Liver (tissue), 9 donors: Measurements from ENCODE around the gene FTO. TPM values are rescaled to one million over a fixed set of nuclear protein-coding genes. Genes with fewer than 3 reads are reported as not detected.

Experiments
- DNase-seq: peaks from one replicate; pipeline ENCODE4 v3.0.0-alpha.2; 2017; ENCODE audit warnings: low spot score
- H3K27ac ChIP-seq, 2 donors: one replicate each; pipeline ENCODE4 v1.7.0; 2013; ENCODE audit warnings: inconsistent platforms in 2 of 2, low read length in 2 of 2, control low read depth in 1 of 2, low read depth in 1 of 2, mild to moderate bottlenecking in 1 of 2
- H3K27me3 ChIP-seq, 4 donors: one replicate each; pipeline versions ENCODE4 v1.6.1 to v1.7.0; 2013; ENCODE audit warnings: low read length in 3 of 4, inconsistent platforms in 1 of 4, mild to moderate bottlenecking in 1 of 4, moderate library complexity in 1 of 4; ENCODE audit not compliant: control insufficient read depth in 4 of 4, insufficient read depth in 4 of 4
- H3K36me3 ChIP-seq, 4 donors: one replicate each; pipeline versions ENCODE4 v1.6.1 to v1.7.0; 2013; ENCODE audit warnings: low read length in 3 of 4, mild to moderate bottlenecking in 3 of 4, low read depth in 1 of 4, moderate library complexity in 1 of 4; ENCODE audit not compliant: control insufficient read depth in 4 of 4, insufficient read depth in 3 of 4
- H3K4me1 ChIP-seq, 4 donors: one replicate each; pipeline versions ENCODE4 v1.6.1 to v1.7.0; 2013; ENCODE audit warnings: low read length in 3 of 4, mild to moderate bottlenecking in 3 of 4, moderate library complexity in 1 of 4; ENCODE audit not compliant: control insufficient read depth in 4 of 4, insufficient read depth in 4 of 4
- H3K4me3 ChIP-seq, 3 donors: one replicate each; pipeline versions ENCODE4 v1.6.1 to v1.7.0; 2013; ENCODE audit warnings: low read length in 3 of 3, control low read depth in 1 of 3, low read depth in 1 of 3, mild to moderate bottlenecking in 1 of 3
- H3K9ac ChIP-seq, 2 donors: one replicate each; pipeline ENCODE4 v1.7.0; 2013; ENCODE audit warnings: low read length in 2 of 2, mild to moderate bottlenecking in 2 of 2, moderate library complexity in 2 of 2, control low read depth in 1 of 2, low read depth in 1 of 2
- H3K9me3 ChIP-seq, 4 donors: one replicate each; pipeline versions ENCODE4 v1.6.1 to v1.7.0; 2013; ENCODE audit warnings: low read length in 3 of 4; ENCODE audit not compliant: control insufficient read depth in 4 of 4
- ATF3 ChIP-seq: IDR thresholded peaks from 2 replicates; pipeline ENCODE4 v1.6.1; 2016; ENCODE audit warnings: antibody characterized with exemption
- CTCF ChIP-seq: fragments of 150-350 bp; IDR thresholded peaks from 2 replicates; pipeline ENCODE4 v1.5.1; 2017; ENCODE audit warnings: improper control_type of control experiment, low read depth, low read length; ENCODE audit not compliant: missing input control
- EGR1 ChIP-seq, 2 donors: IDR thresholded peaks; 2 replicates each; pipeline ENCODE4 v1.6.1; 2016 to 2018; ENCODE audit warnings: antibody characterized with exemption in 2 of 2, low read depth in 2 of 2
- FOXA1 ChIP-seq: IDR thresholded peaks from 2 replicates; pipeline ENCODE4 v1.6.1; 2016; ENCODE audit warnings: antibody characterized with exemption
- FOXA2 ChIP-seq: IDR thresholded peaks from 2 replicates; pipeline ENCODE4 v1.6.1; 2016; ENCODE audit warnings: antibody characterized with exemption
- GABPA ChIP-seq, 2 donors: IDR thresholded peaks in 1 of 2; conservative IDR thresholded peaks in 1 of 2; 2 replicates each; pipeline ENCODE4 v1.6.1; 2016; ENCODE audit warnings: antibody characterized with exemption in 2 of 2, mild to moderate bottlenecking in 1 of 2, moderate library complexity in 1 of 2
- HNF4A ChIP-seq, 2 donors: conservative IDR thresholded peaks; 2 replicates each; pipeline ENCODE4 v1.6.1; 2016; ENCODE audit warnings: antibody characterized with exemption in 2 of 2, mild to moderate bottlenecking in 2 of 2
- HNF4G ChIP-seq: IDR thresholded peaks from 2 replicates; pipeline ENCODE4 v1.6.1; 2016; ENCODE audit warnings: antibody characterized with exemption
- JUND ChIP-seq, 2 donors: IDR thresholded peaks; 2 replicates each; pipeline ENCODE4 v1.6.1; 2016; ENCODE audit warnings: antibody characterized with exemption in 2 of 2
- MAX ChIP-seq: IDR thresholded peaks from 2 replicates; pipeline ENCODE4 v1.6.1; 2016; ENCODE audit warnings: antibody characterized with exemption
- NR2F2 ChIP-seq: IDR thresholded peaks from 2 replicates; pipeline ENCODE4 v1.6.1; 2016; ENCODE audit warnings: antibody characterized with exemption
- RAD21 ChIP-seq, 2 donors: IDR thresholded peaks; 2 replicates each; pipeline ENCODE4 v1.6.1; 2016; ENCODE audit warnings: antibody characterized with exemption in 2 of 2, mild to moderate bottlenecking in 2 of 2
- REST ChIP-seq: IDR thresholded peaks from 2 replicates; pipeline ENCODE4 v1.6.1; 2016; ENCODE audit warnings: antibody characterized with exemption, mild to moderate bottlenecking
- RXRA ChIP-seq, 2 donors: IDR thresholded peaks; 2 replicates each; pipeline ENCODE4 v1.6.1; 2017 to 2018; ENCODE audit warnings: antibody characterized with exemption in 2 of 2, mild to moderate bottlenecking in 1 of 2
- SP1 ChIP-seq: IDR thresholded peaks from 2 replicates; pipeline ENCODE4 v1.6.1; 2018; ENCODE audit warnings: antibody characterized with exemption, mild to moderate bottlenecking
- TAF1 ChIP-seq: conservative IDR thresholded peaks from 2 replicates; pipeline ENCODE4 v1.6.1; 2016; ENCODE audit warnings: antibody characterized with exemption, mild to moderate bottlenecking
- YY1 ChIP-seq: IDR thresholded peaks from 2 replicates; pipeline ENCODE4 v1.6.1; 2016; ENCODE audit warnings: antibody characterized with exemption, mild to moderate bottlenecking
- WGBS: extraction: QIAGEN DNeasy Blood & Tissue Kit; methylation state at CpG from one replicate; pipeline ENCODE4 v1.1.7; 2013; 5-methylcytosine and 5-hydroxymethylcytosine counted together
- polyA plus RNA-seq, 2 donors: library from polyadenylated mRNA; stranded (reverse) in 1 of 2; unstranded in 1 of 2; fragments of 200-250 nt in 1 of 2; fragments of >200 nt in 1 of 2; fragmentation: Nextera tagmentation in 1 of 2; extraction: Ambion mirVana in 1 of 2; gene quantifications; one replicate each; pipeline versions ENCODE4 v1.2.1 to v1.2.3, GENCODE V29; 2013 to 2015
- total RNA-seq, 2 donors: library from RNA; depleted of rRNA; stranded (reverse); fragments of >200 nt; gene quantifications; one replicate each; pipeline ENCODE4 v1.2.3, GENCODE V29; 2014
- donor health status: healthy.
- donor health status: healthy.
- donor health status: healthy.
- donor health status: healthy.
- donor health status: healthy.

Gene FTO
- total and polyA plus RNA-seq, 4 donors = 12.0 to 54.2 (median 24.6) TPM

- TF ChIP-seq GABPA (IDR thresholded peaks at IDR 0.05 in 1 of 2, conservative IDR thresholded peaks at IDR 0.05 in 1 of 2) (no peak), YY1 (no peak), MAX (no peak), HNF4A (conservative IDR thresholded peaks at IDR 0.05) (no peak), ATF3 (no peak), TAF1 (no peak), EGR1 (IDR thresholded peaks at IDR 0.05; ENCODE audit: low read depth in 2 of 2) (no peak), HNF4G (no peak), NR2F2 (no peak), RXRA (IDR thresholded peaks at IDR 0.05) (no peak)
Observed at GRCh38 chr16:54052271-54052670, 348.3 kb downstream of the FTO start (continued).

- Histone ChIP-seq H3K9me3 (no peaks in the 10 kb centered on the region), H3K4me1 (no peaks in the 10 kb centered on the region), H3K36me3 (no peaks in the 10 kb centered on the region), H3K4me3 (no peak overlapping the region), H3K27me3 (no peaks in the 10 kb centered on the region), H3K9ac (no peak overlapping the region), H3K27ac (no peak overlapping the region)
- 96% methylated on average over 16 of the region's 16 CpGs for WGBS
- DNase-seq = no peak
- TF ChIP-seq RXRA (IDR thresholded peaks at IDR 0.05) (no peak), TAF1 (no peak), YY1 (no peak), SP1 (no peak), MAX (no peak), HNF4A (conservative IDR thresholded peaks at IDR 0.05) (no peak), REST (no peak), FOXA2 (no peak), NR2F2 (no peak), JUND (IDR thresholded peaks at IDR 0.05) (no peak), GABPA (IDR thresholded peaks at IDR 0.05 in 1 of 2, conservative IDR thresholded peaks at IDR 0.05 in 1 of 2) (no peak), RAD21 (IDR thresholded peaks at IDR 0.05) (no peak), EGR1 (IDR thresholded peaks at IDR 0.05; ENCODE audit: low read depth in 2 of 2) (no peak), CTCF (no peak), FOXA1 (no peak)
Observed at GRCh38 chr16:54053891-54054820, 350.2 kb downstream of the FTO start.
